ENCODE results near the gene TAF9. TPM values are rescaled to one million over a fixed set of nuclear protein-coding genes. Genes with fewer than 3 reads are reported as not detected.

TAF9 gene
- polyA plus RNA-seq, 3 donors: 50.2 to 156 (median 143) TPM

DNA sequence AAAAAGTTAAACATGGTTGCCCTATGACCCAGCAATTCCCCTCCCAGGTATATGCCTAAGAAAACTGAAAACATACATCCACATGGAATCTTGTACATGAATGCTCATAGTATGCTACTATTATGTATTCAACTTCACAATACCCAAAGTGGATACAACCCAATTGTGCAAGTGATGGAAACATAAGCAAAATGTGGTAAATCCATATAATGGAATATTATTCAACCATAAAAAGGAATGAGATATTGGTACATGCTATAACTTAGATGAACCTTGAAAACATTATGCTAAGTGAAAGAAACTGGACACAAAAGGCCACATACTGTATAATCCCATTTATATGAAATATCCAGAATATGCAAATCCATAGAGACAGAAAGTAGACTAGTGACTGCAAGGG is 18.7 kb downstream of the TAF9 start:
- no peak overlapping the region for H3K27ac ChIP-seq (ENCODE audit: low read depth in 1 of 2, low read length in 2 of 2)

DNA sequence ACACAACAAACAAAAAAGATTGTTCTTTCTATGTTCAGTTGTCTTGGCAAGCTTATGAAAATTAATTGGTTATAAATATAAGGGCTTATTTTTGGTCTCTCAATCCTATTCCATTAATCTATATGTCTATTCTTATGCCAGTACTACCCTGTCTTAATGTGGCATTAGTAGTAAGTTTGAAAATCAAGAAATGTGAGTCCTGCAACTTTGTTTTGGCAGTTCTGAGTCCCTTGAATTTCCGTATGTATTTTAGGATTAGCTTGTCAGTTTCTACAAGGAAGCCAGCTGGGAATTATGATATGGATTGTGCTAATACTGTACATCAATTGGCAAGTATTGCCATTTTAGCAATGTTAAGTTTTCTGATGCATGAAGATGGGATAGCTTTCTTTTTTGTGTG is 26.2 kb downstream of the TAF9 start:
- Histone ChIP-seq H2AFZ (ENCODE audit: insufficient read depth, low read depth, low read length, poor library complexity, severe bottlenecking) (no peak overlapping the region), H3K27ac (ENCODE audit: low read depth in 1 of 2, low read length in 2 of 2) (no peak overlapping the region), H3K27me3 (ENCODE audit: control insufficient read depth in 2 of 2, insufficient read depth in 2 of 2, low read length in 2 of 2) (no peaks in the 10 kb centered on the region), H3K4me3 (replicated peaks in 1 of 3; ENCODE audit: low read depth in 2 of 3, low read length in 3 of 3) (no peak overlapping the region), H3K79me2 (ENCODE audit: insufficient read depth, low read length) (no peaks in the 10 kb centered on the region), H3K4me2 (replicated peaks; ENCODE audit: extremely low read depth, low read length, poor library complexity, severe bottlenecking) (no peak overlapping the region), H3K9ac (ENCODE audit: insufficient read depth, low read length, poor library complexity, severe bottlenecking) (no peak overlapping the region), H3K9me3 (replicated peaks in 1 of 2; ENCODE audit: control insufficient read depth in 1 of 2, insufficient read depth in 1 of 2, low read length in 2 of 2) (no peaks in the 10 kb centered on the region), H3K36me3 (replicated peaks in 1 of 2; ENCODE audit: control insufficient read depth in 1 of 2, insufficient read depth in 2 of 2, low read length in 2 of 2) (no peaks in the 10 kb centered on the region), H4K20me1 (ENCODE audit: insufficient read depth, low read length) (no peaks in the 10 kb centered on the region), H3K4me1 (ENCODE audit: control insufficient read depth in 1 of 2, insufficient read depth in 2 of 2, low read length in 2 of 2) (no peaks in the 10 kb centered on the region)
- no peaks in the 10 kb centered on the region for H3K36me3 Mint-ChIP-seq
- no peaks in the 10 kb centered on the region for H3K9me3 Mint-ChIP-seq
- intact Hi-C loops (cut with micrococcal nuclease): no loop called here
- TF ChIP-seq, protein P1, sequence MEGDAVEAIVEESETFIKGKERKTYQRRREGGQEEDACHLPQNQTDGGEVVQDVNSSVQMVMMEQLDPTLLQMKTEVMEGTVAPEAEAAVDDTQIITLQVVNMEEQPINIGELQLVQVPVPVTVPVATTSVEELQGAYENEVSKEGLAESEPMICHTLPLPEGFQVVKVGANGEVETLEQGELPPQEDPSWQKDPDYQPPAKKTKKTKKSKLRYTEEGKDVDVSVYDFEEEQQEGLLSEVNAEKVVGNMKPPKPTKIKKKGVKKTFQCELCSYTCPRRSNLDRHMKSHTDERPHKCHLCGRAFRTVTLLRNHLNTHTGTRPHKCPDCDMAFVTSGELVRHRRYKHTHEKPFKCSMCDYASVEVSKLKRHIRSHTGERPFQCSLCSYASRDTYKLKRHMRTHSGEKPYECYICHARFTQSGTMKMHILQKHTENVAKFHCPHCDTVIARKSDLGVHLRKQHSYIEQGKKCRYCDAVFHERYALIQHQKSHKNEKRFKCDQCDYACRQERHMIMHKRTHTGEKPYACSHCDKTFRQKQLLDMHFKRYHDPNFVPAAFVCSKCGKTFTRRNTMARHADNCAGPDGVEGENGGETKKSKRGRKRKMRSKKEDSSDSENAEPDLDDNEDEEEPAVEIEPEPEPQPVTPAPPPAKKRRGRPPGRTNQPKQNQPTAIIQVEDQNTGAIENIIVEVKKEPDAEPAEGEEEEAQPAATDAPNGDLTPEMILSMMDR (IDR thresholded peaks at IDR 0.05): no peak
- no peak overlapping the region for H3K4me3 Mint-ChIP-seq
- no peak for DNase-seq
- H3K27me3 Mint-ChIP-seq (ENCODE audit: low read depth in 3 of 3): peaks cover 0 to 4% (median 0%) of the 10 kb centered on the region in 3 donors
- 100% methylated on average over 1 of the region's 1 CpG for WGBS (ENCODE audit: insufficient coverage)
- H3K4me1 Mint-ChIP-seq: no peaks in the 10 kb centered on the region
- H3K27ac Mint-ChIP-seq: no peak overlapping the region

More for the DNA sequence above, 18.7 kb downstream of the TAF9 start:
- Mint-ChIP-seq H3K9me3 (peaks cover 0 to 2% (median 0%) of the 10 kb centered on the region in 7 donors), H3K4me3 (no peak overlapping the region), H3K36me3 (peaks cover 42 to 55% of the 10 kb centered on the region in 2 donors), H3K4me1 (no peaks in the 10 kb centered on the region), H3K27ac (no peak overlapping the region), H3K27me3 (ENCODE audit: low read depth in 3 of 3) (peaks cover 0 to 4% (median 0%) of the 10 kb centered on the region in 3 donors)
- Histone ChIP-seq H3K4me2 (replicated peaks; ENCODE audit: extremely low read depth, low read length, poor library complexity, severe bottlenecking) (no peak overlapping the region), H3K9me3 (replicated peaks in 1 of 2; ENCODE audit: control insufficient read depth in 1 of 2, insufficient read depth in 1 of 2, low read length in 2 of 2) (no peaks in the 10 kb centered on the region), H3K9ac (ENCODE audit: insufficient read depth, low read length, poor library complexity, severe bottlenecking) (no peak overlapping the region), H4K20me1 (ENCODE audit: insufficient read depth, low read length) (no peaks in the 10 kb centered on the region), H3K4me1 (ENCODE audit: control insufficient read depth in 1 of 2, insufficient read depth in 2 of 2, low read length in 2 of 2) (no peaks in the 10 kb centered on the region), H3K4me3 (replicated peaks in 1 of 3; ENCODE audit: low read depth in 2 of 3, low read length in 3 of 3) (no peak overlapping the region), H2AFZ (ENCODE audit: insufficient read depth, low read depth, low read length, poor library complexity, severe bottlenecking) (no peak overlapping the region), H3K79me2 (ENCODE audit: insufficient read depth, low read length) (no peaks in the 10 kb centered on the region), H3K27me3 (ENCODE audit: control insufficient read depth in 2 of 2, insufficient read depth in 2 of 2, low read length in 2 of 2) (no peaks in the 10 kb centered on the region), H3K36me3 (replicated peaks in 1 of 2; ENCODE audit: control insufficient read depth in 1 of 2, insufficient read depth in 2 of 2, low read length in 2 of 2) (peaks cover 38 to 59% of the 10 kb centered on the region in 2 donors)
- TF ChIP-seq, protein P1 (IDR thresholded peaks at IDR 0.05): no peak
- intact Hi-C loops (cut with micrococcal nuclease): no loop called here
- DNase-seq: no peak

All from CD14-positive monocyte (primary cell).